AG10803 (cell line): ENCODE results near the gene MLYCD.

ENCODE experiments used
- DNase-seq: peaks from one replicate; pipeline ENCODE4 v3.0.0; 2010; ENCODE audit warnings: low read depth
- H3K4me3 ChIP-seq: 2 replicates; pipeline ENCODE4 v1.5.1; 2011; ENCODE audit warnings: mild to moderate bottlenecking, low read length, control low read depth
- CTCF ChIP-seq: conservative IDR thresholded peaks from 2 replicates; pipeline ENCODE4 v1.5.1; 2011; ENCODE audit warnings: mild to moderate bottlenecking, low read length, control low read depth, inconsistent platforms

Gene MLYCD

GRCh38 chr16:83915081-83915480 lies 16.2 kb downstream of the MLYCD start:
- no peak for TF ChIP-seq CTCF
- no peak for DNase-seq
- no peak overlapping the region for H3K4me3 ChIP-seq

- H3K4me3 ChIP-seq: no peak overlapping the region
- no peak for TF ChIP-seq CTCF
- DNase-seq: no peak
Observed at GRCh38 chr16:83915491-83915890, 16.6 kb downstream of the MLYCD start.

- H3K4me3 ChIP-seq: no peak overlapping the region
- no peak for TF ChIP-seq CTCF
- DNase-seq: no peak
Observed at GRCh38 chr16:83917152-83918120, 18.5 kb downstream of the MLYCD start.

GRCh38 chr16:83920894-83921491 lies 22.1 kb downstream of the MLYCD start:
- H3K4me3 ChIP-seq: no peak overlapping the region
- no peak for TF ChIP-seq CTCF
- DNase-seq: no peak

GRCh38 chr16:83923581-83924365 lies 24.9 kb downstream of the MLYCD start:
- TF ChIP-seq CTCF: no peak
- DNase-seq: no peak
- no peak overlapping the region for H3K4me3 ChIP-seq

- no peak for DNase-seq
- no peak for TF ChIP-seq CTCF
- no peak overlapping the region for H3K4me3 ChIP-seq
Observed at GRCh38 chr16:83924686-83925085, 25.8 kb downstream of the MLYCD start.
